Measurements from ENCODE around the gene LCP2. TPM values are rescaled to one million over a fixed set of nuclear protein-coding genes. Genes with fewer than 3 reads are reported as not detected.

The LCP2 gene
- total and polyA plus RNA-seq, 2 of the 8 experiments (the other 6 are each of a cell fraction or from before 2014, with no cell fraction given) = 0.26 to 0.33 TPM

GRCh38 chr5:170312666-170313065 lies 15.1 kb upstream of the LCP2 start:
- 88% methylated on average over 3 of the region's 3 CpGs; no CpG with 5 or more reads in 1 of the 2 experiments for WGBS, 2 experiments (ENCODE audit: extremely low coverage in 1 of 2, insufficient coverage in 1 of 2, insufficient read length in 1 of 2, insufficient replicate concordance in 2 of 2, low coverage in 1 of 2, low lambda C conversion rate in 2 of 2, missing lambda C conversion rate in 1 of 2)
- H3K27me3 ChIP-seq (replicated peaks in 1 of 4; ENCODE audit: control insufficient read depth in 3 of 4, extremely low read depth in 1 of 4, insufficient read depth in 3 of 4, low read length in 3 of 4) = no peaks in the 10 kb centered on the region
- no peak overlapping the region; the same call in 1 of the 2 replicates for H2BK15ac ChIP-seq (ENCODE audit: low read length)
- no peak overlapping the region for H2BK120ac ChIP-seq (replicated peaks; ENCODE audit: low read depth, low read length)
- no peaks in the 10 kb centered on the region for H3K79me2 ChIP-seq (ENCODE audit: control insufficient read depth in 1 of 2, insufficient read depth in 2 of 2, low read length in 2 of 2)
- no peaks in the 10 kb centered on the region for H3K79me1 ChIP-seq (ENCODE audit: low read depth, low read length)
- H3K4ac ChIP-seq (replicated peaks; ENCODE audit: insufficient read length, low read depth, low read length) = no peak overlapping the region
- H2AFZ ChIP-seq (ENCODE audit: low read length) = no peak overlapping the region
- no peak for FAIRE-seq
- no peaks in the 10 kb centered on the region for H4K20me1 ChIP-seq (replicated peaks in 1 of 2; ENCODE audit: control insufficient read depth in 1 of 2, insufficient read depth in 2 of 2, low read length in 2 of 2)
- no peak overlapping the region for H3K14ac ChIP-seq (ENCODE audit: insufficient read length)
- no peak overlapping the region for H3K27ac ChIP-seq (ENCODE audit: low read depth, low read length)
- POLR2A ChIA-PET (ENCODE audit: partially characterized antibody) = no interaction called here
- H3K56ac ChIP-seq (replicated peaks; ENCODE audit: insufficient read length, low read depth, low read length) = no peak overlapping the region
- H3K9ac ChIP-seq (replicated peaks in 1 of 4; ENCODE audit: extremely low read depth in 1 of 4, low read depth in 3 of 4, low read length in 3 of 4) = no peak overlapping the region
- no peak overlapping the region for H3K4me2 ChIP-seq (ENCODE audit: insufficient read depth in 1 of 2, low read depth in 2 of 2, low read length in 2 of 2)
- H2BK12ac ChIP-seq (ENCODE audit: low read depth, low read length) = no peak overlapping the region
- H4K5ac ChIP-seq (ENCODE audit: insufficient read length, low read depth, low read length) = no peak overlapping the region
- H4K8ac ChIP-seq (ENCODE audit: extremely low read depth, insufficient read depth, low read length) = no peak overlapping the region
- CTCF ChIA-PET (ENCODE audit: partially characterized antibody) = interaction anchor here (0.9 to 1.9 kb wide), 3 partner anchors 15 to 45 kb away, joined by 3 to 8 read pairs (median 4); partner anchors contain the start of gene LCP2
- no peak overlapping the region for H3K18ac ChIP-seq (ENCODE audit: extremely low read depth, low read length)
- no peak overlapping the region for H2BK20ac ChIP-seq (ENCODE audit: low read length)
- H3K4me3 ChIP-seq (ENCODE audit: extremely low read depth in 1 of 4, insufficient read depth in 2 of 4, low read depth in 3 of 4, low read length in 4 of 4) = no peak overlapping the region
- no peaks in the 10 kb centered on the region for H3K36me3 ChIP-seq (ENCODE audit: control insufficient read depth in 2 of 4, insufficient read depth in 4 of 4, low read length in 3 of 4)
- no peak overlapping the region for H2AK5ac ChIP-seq (ENCODE audit: low read depth, low read length)
- H2BK5ac ChIP-seq (ENCODE audit: low read depth, low read length) = no peak overlapping the region
- no peak for DNase-seq (ENCODE audit: low read depth in 1 of 2, low spot score in 2 of 2)
- H3K23me2 ChIP-seq (ENCODE audit: low read depth, low read length) = no peaks in the 10 kb centered on the region
- H3K4me1 ChIP-seq (replicated peaks in 1 of 4; ENCODE audit: control insufficient read depth in 3 of 4, insufficient read depth in 4 of 4, low read length in 3 of 4) = peaks cover 0 to 9% (median 1%) of the 10 kb centered on the region in 4 experiments; a peak in 4 of 7 replicates
- no peaks in the 10 kb centered on the region for H3K9me3 ChIP-seq (ENCODE audit: insufficient read depth in 2 of 2, low read depth in 1 of 2, low read length in 1 of 2)
- no peak overlapping the region for H4K91ac ChIP-seq (replicated peaks; ENCODE audit: insufficient read length, low read length)
- no peak overlapping the region for H3K23ac ChIP-seq (ENCODE audit: insufficient read length)
- TF ChIP-seq EP300 (IDR thresholded peaks at IDR 0.05; ENCODE audit: borderline replicate concordance in 1 of 2, low read depth in 2 of 2, low read length in 2 of 2) = no peak
- TF ChIP-seq SIN3A (conservative IDR thresholded peaks at IDR 0.05 in 1 of 2, IDR thresholded peaks at IDR 0.05 in 1 of 2; ENCODE audit: low read depth in 1 of 2, low read length in 2 of 2) = no peak
- no peak for TF ChIP-seq CBX8 (IDR thresholded peaks at IDR 0.05; ENCODE audit: borderline replicate concordance, low read depth, low read length)
- TF ChIP-seq TBP (IDR thresholded peaks at IDR 0.05; ENCODE audit: low read depth, low read length) = no peak
- no peak for TF ChIP-seq RXRA (IDR thresholded peaks at IDR 0.05; ENCODE audit: insufficient read depth, low read depth, low read length)
- no peak for TF ChIP-seq POLR2A (IDR thresholded peaks at IDR 0.05; ENCODE audit: control extremely low read depth in 1 of 2, low read depth in 2 of 2, low read length in 2 of 2)
- TF ChIP-seq ZNF274 (IDR thresholded peaks at IDR 0.05; ENCODE audit: borderline replicate concordance, extremely low read depth, low read length) = no peak
- TF ChIP-seq KDM4A (IDR thresholded peaks at IDR 0.05; ENCODE audit: low read depth, low read length, severe bottlenecking) = no peak
- no peak for TF ChIP-seq E2F6 (IDR thresholded peaks at IDR 0.05)
- TF ChIP-seq TEAD4 (IDR thresholded peaks at IDR 0.05; ENCODE audit: low read depth, low read length) = no peak
- no peak for TF ChIP-seq CTCF (IDR thresholded peaks at IDR 0.05; ENCODE audit: control extremely low read depth in 1 of 3, insufficient read depth in 1 of 3, low read depth in 1 of 3, low read length in 3 of 3)

Measured in H1 (cell line).